HepG2 (cell line): ENCODE data around the gene FGF1. TPM values are rescaled to one million over a fixed set of nuclear protein-coding genes. Genes with fewer than 3 reads are reported as not detected.

ENCODE experiments used
- JARID2 ChIP-seq: sonication (generic); formaldehyde crosslinking; IDR thresholded peaks from 2 replicates; pipeline ENCODE4 v1.8.1; 2023; ENCODE audit warnings: missing genetic modification reagents, inconsistent platforms; ENCODE audit not compliant: insufficient replicate concordance
- TRIM24 ChIP-seq: sonication (generic); formaldehyde crosslinking; IDR thresholded peaks from 2 replicates; pipeline ENCODE4 v1.8.0; 2022; ENCODE audit warnings: mild to moderate bottlenecking, missing genetic modification reagents
- ZKSCAN1 ChIP-seq: fragments of 150-350 bp; IDR thresholded peaks from 2 replicates; pipeline ENCODE4 v1.6.1; 2014; ENCODE audit warnings: low read length
- ZNF10 ChIP-seq: sonication (generic); formaldehyde crosslinking; IDR thresholded peaks from 2 replicates; pipeline ENCODE4 v1.4.0; 2020; ENCODE audit warnings: mild to moderate bottlenecking, low read depth, missing genetic modification reagents, borderline replicate concordance
- ZNF251 ChIP-seq: sonication (generic); formaldehyde crosslinking; IDR thresholded peaks from 2 replicates; pipeline ENCODE4 v1.9.0; 2021; ENCODE audit warnings: mild to moderate bottlenecking, missing genetic modification reagents
- polyA plus RNA-seq, 8 experiments: library from polyadenylated mRNA; depleted of rRNA in 3 of 8; stranded (reverse) in 7 of 8; unstranded in 1 of 8; fragments of >200 nt; fragmentation: Illumina TruSeq in 4 of 8; extraction: Trizol in 4 of 8; gene quantifications; 2 replicates each; pipeline versions ENCODE4 v1.2.1 to v1.2.3, GENCODE V29; 2011 to 2016; ENCODE audit warnings: low read depth in 4 of 8, missing spikeins in 1 of 8, mixed read lengths in 1 of 8; ENCODE audit not compliant: insufficient read depth in 1 of 8
- total RNA-seq, 5 experiments: library from RNA; depleted of rRNA; stranded (reverse); fragments of >200 nt; fragmentation: Illumina TruSeq; extraction: Trizol; gene quantifications; 2 replicates each; pipeline ENCODE4 v1.2.3, GENCODE V29; 2016; ENCODE audit warnings: low read depth in 1 of 5
- TF ChIP-seq, protein P1 (sequence below): sonication (generic); formaldehyde crosslinking; IDR thresholded peaks from 2 replicates; pipeline ENCODE4 v1.9.0; 2021; ENCODE audit warnings: missing genetic modification reagents, borderline replicate concordance
- TF ChIP-seq, protein P2 (sequence below): sonication (generic); IDR thresholded peaks from 2 replicates; pipeline ENCODE4 v1.6.1; 2016; ENCODE audit warnings: low read depth, borderline replicate concordance
- TF ChIP-seq, protein P3 (sequence below): sonication (generic); formaldehyde crosslinking; IDR thresholded peaks from 2 replicates; pipeline ENCODE4 v1.4.0; 2020; ENCODE audit warnings: missing genetic modification reagents, borderline replicate concordance

Gene FGF1
- total and polyA plus RNA-seq, 2 of the 13 experiments (the other 11 are each of a cell fraction or from before 2014, with no cell fraction given) = not detected

DNA sequence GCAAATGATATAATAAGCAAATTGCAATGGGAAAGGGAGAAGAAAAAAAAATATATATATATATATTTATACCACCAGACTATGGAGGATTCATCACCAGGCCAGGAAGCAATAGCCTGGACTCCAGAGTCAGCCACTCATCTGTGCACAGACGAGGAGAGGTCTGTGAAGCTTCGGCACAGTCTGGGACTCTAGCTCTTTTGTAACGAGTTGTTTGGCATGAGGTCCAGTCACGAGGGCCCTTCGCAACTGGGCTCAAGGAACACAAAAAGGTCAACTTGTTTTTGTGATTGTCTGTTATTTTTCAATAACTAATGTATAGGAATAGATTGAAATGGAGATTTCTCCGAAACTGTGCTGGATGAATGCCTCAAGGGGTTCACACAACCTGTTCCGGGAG is 14.7 kb upstream of the FGF1 start (continued):
- TF ChIP-seq JARID2 (CRISPR knock-in tag) (no peak), ZNF10 (CRISPR knock-in tag) (no peak), ZNF251 (CRISPR knock-in tag) (no peak), ZKSCAN1 (no peak), TRIM24 (CRISPR knock-in tag) (no peak)
- TF ChIP-seq, protein P1, sequence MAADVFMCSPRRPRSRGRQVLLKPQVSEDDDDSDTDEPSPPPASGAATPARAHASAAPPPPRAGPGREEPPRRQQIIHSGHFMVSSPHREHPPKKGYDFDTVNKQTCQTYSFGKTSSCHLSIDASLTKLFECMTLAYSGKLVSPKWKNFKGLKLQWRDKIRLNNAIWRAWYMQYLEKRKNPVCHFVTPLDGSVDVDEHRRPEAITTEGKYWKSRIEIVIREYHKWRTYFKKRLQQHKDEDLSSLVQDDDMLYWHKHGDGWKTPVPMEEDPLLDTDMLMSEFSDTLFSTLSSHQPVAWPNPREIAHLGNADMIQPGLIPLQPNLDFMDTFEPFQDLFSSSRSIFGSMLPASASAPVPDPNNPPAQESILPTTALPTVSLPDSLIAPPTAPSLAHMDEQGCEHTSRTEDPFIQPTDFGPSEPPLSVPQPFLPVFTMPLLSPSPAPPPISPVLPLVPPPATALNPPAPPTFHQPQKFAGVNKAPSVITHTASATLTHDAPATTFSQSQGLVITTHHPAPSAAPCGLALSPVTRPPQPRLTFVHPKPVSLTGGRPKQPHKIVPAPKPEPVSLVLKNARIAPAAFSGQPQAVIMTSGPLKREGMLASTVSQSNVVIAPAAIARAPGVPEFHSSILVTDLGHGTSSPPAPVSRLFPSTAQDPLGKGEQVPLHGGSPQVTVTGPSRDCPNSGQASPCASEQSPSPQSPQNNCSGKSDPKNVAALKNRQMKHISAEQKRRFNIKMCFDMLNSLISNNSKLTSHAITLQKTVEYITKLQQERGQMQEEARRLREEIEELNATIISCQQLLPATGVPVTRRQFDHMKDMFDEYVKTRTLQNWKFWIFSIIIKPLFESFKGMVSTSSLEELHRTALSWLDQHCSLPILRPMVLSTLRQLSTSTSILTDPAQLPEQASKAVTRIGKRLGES = no peak
- TF ChIP-seq, protein P2, sequence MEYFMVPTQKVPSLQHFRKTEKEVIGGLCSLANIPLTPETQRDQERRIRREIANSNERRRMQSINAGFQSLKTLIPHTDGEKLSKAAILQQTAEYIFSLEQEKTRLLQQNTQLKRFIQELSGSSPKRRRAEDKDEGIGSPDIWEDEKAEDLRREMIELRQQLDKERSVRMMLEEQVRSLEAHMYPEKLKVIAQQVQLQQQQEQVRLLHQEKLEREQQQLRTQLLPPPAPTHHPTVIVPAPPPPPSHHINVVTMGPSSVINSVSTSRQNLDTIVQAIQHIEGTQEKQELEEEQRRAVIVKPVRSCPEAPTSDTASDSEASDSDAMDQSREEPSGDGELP = no peak
- TF ChIP-seq, protein P3, sequence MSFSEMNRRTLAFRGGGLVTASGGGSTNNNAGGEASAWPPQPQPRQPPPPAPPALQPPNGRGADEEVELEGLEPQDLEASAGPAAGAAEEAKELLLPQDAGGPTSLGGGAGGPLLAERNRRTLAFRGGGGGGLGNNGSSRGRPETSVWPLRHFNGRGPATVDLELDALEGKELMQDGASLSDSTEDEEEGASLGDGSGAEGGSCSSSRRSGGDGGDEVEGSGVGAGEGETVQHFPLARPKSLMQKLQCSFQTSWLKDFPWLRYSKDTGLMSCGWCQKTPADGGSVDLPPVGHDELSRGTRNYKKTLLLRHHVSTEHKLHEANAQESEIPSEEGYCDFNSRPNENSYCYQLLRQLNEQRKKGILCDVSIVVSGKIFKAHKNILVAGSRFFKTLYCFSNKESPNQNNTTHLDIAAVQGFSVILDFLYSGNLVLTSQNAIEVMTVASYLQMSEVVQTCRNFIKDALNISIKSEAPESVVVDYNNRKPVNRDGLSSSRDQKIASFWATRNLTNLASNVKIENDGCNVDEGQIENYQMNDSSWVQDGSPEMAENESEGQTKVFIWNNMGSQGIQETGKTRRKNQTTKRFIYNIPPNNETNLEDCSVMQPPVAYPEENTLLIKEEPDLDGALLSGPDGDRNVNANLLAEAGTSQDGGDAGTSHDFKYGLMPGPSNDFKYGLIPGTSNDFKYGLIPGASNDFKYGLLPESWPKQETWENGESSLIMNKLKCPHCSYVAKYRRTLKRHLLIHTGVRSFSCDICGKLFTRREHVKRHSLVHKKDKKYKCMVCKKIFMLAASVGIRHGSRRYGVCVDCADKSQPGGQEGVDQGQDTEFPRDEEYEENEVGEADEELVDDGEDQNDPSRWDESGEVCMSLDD (CRISPR knock-in tag) = no peak
